ENCODE measurements around the gene AGBL4. TPM values are rescaled to one million over a fixed set of nuclear protein-coding genes. Genes with fewer than 3 reads are reported as not detected.

AGBL4 gene
- total RNA-seq, 4 donors from 2014 or later, result not detected

GRCh38 chr1:48776393-48777218 lies 1247.1 kb downstream of the AGBL4 start, which contains the start of gene BEND5:
BEND5 (minus strand) TSS chr1:48776891; CDS start chr1:48776831, 60 bp downstream.
- ATAC-seq, result peak; percentile 68 to 83
- intact Hi-C loops (cut with DNase I; ENCODE audit: low total_unique reads) (no loop called here), in situ Hi-C loops (cut with MboI; ENCODE audit: low sequenced_read_pairs in 4 of 4) (no loop called here)
- H3K27me3 ChIP-seq, result no peaks in the 10 kb centered on the region
- peak within 1 kb of the TSS; percentile 58 to 81 (median 62) for H3K27ac ChIP-seq
- H3K36me3 ChIP-seq, result no peaks in the 10 kb centered on the region
- peak in 1 of 2 donors; percentile 25 for DNase-seq
- peak within 1 kb of the TSS; percentile 73 to 90 (median 77) for H3K4me3 ChIP-seq
- H3K9me3 ChIP-seq, result no peaks in the 10 kb centered on the region
- TF ChIP-seq CTCF (IDR thresholded peaks at IDR 0.05 in 4 of 5, conservative IDR thresholded peaks at IDR 0.05 in 1 of 5) (no peak), POLR2A (IDR thresholded peaks at IDR 0.05) (no peak)
- peaks cover 19 to 21% of the 10 kb centered on the region in 2 donors for H3K4me1 ChIP-seq

GRCh38 chr1:48775831-48776392 lies 1247.8 kb downstream of the AGBL4 start:
- Histone ChIP-seq H3K9me3 (no peaks in the 10 kb centered on the region), H3K27me3 (no peaks in the 10 kb centered on the region), H3K4me1 (peaks cover 24 to 27% of the 10 kb centered on the region in 2 donors), H3K4me3 (peak overlapping the region; percentile 73 to 90 (median 77)), H3K36me3 (no peaks in the 10 kb centered on the region), H3K27ac (peak overlapping the region; percentile 58 to 81 (median 62))
- in situ Hi-C loops (cut with MboI; ENCODE audit: low sequenced_read_pairs in 4 of 4), result no loop called here
- intact Hi-C loops (cut with DNase I; ENCODE audit: low total_unique reads), result no loop called here
- no peak for TF ChIP-seq POLR2A (IDR thresholded peaks at IDR 0.05)
- no peak for TF ChIP-seq CTCF (IDR thresholded peaks at IDR 0.05 in 4 of 5, conservative IDR thresholded peaks at IDR 0.05 in 1 of 5)
- ATAC-seq (peak; percentile 16 to 31), DNase-seq (no peak)

GRCh38 chr1:48773133-48773532 lies 1250.6 kb downstream of the AGBL4 start:
- ATAC-seq (no peak), DNase-seq (no peak)
- peaks cover 24 to 33% of the 10 kb centered on the region in 2 donors for H3K4me1 ChIP-seq
- no peaks in the 10 kb centered on the region for H3K36me3 ChIP-seq
- H3K27ac ChIP-seq, result no peak overlapping the region
- H3K27me3 ChIP-seq, result no peaks in the 10 kb centered on the region
- TF ChIP-seq POLR2A (IDR thresholded peaks at IDR 0.05), result no peak
- no peak for TF ChIP-seq CTCF (IDR thresholded peaks at IDR 0.05 in 4 of 5, conservative IDR thresholded peaks at IDR 0.05 in 1 of 5)
- H3K9me3 ChIP-seq, result no peaks in the 10 kb centered on the region
- in situ Hi-C loops (cut with MboI; ENCODE audit: low sequenced_read_pairs in 4 of 4) (no loop called here), intact Hi-C loops (cut with DNase I; ENCODE audit: low total_unique reads) (no loop called here)
- no peak overlapping the region for H3K4me3 ChIP-seq

- intact Hi-C loops (cut with DNase I; ENCODE audit: low total_unique reads), result no loop called here
- Histone ChIP-seq H3K4me1 (peaks cover 18 to 28% of the 10 kb centered on the region in 2 donors), H3K36me3 (no peaks in the 10 kb centered on the region), H3K4me3 (no peak overlapping the region), H3K27me3 (no peaks in the 10 kb centered on the region), H3K27ac (no peak overlapping the region), H3K9me3 (no peaks in the 10 kb centered on the region)
- in situ Hi-C loops (cut with MboI; ENCODE audit: low sequenced_read_pairs in 4 of 4), result no loop called here
- TF ChIP-seq CTCF (IDR thresholded peaks at IDR 0.05 in 4 of 5, conservative IDR thresholded peaks at IDR 0.05 in 1 of 5) (no peak), POLR2A (IDR thresholded peaks at IDR 0.05) (no peak)
- no peak for DNase-seq
- no peak for ATAC-seq
Observed at GRCh38 chr1:48772211-48772610, 1251.5 kb downstream of the AGBL4 start.
